ENCODE data around the gene MAP3K7CL. TPM values are rescaled to one million over a fixed set of nuclear protein-coding genes. Genes with fewer than 3 reads are reported as not detected.

The MAP3K7CL gene
- total RNA-seq, 1 donor from 2014 or later, result 9.6 TPM

DNA sequence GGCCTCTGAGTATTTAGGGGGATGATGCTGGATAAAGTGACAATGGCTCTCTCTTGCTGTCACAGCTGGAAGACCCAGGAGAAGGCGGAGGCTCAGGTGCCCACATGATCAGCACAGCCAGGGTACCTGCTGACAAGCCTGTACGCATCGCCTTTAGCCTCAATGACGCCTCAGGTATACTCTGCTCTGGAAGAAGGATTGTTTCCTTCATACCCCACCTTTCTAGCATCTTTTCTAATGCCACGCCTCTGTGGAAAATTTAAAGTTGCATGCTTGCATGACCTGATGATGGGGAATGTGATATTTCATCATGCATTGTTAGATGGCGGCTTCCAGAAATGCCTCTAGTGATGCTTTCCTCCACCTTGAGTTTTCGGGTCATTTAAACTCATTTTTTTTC lies 2.8 kb downstream of the MAP3K7CL start:
- DNase-seq (ENCODE audit: low read depth), result no peak

DNA sequence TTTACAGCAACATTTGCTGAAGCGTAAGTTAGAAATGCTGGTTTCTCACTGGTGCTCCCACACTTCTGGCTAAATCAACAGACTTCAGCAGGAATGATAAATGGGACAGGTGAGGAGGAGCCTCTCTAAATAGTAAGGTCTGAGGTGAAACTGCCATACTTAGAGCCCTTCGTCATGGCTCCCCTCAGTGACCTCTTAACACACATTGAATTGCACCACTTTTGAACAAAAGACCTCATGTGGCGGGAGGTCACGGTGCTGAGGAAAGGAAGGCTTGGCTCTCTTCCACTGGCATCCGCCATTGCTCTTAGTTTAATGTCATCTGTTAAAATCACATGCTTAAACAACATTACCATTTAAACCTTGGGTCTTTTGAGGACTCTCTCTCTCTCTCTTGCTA lies 3.4 kb downstream of the MAP3K7CL start:
- DNase-seq (ENCODE audit: low read depth), result peak; percentile 58

DNA sequence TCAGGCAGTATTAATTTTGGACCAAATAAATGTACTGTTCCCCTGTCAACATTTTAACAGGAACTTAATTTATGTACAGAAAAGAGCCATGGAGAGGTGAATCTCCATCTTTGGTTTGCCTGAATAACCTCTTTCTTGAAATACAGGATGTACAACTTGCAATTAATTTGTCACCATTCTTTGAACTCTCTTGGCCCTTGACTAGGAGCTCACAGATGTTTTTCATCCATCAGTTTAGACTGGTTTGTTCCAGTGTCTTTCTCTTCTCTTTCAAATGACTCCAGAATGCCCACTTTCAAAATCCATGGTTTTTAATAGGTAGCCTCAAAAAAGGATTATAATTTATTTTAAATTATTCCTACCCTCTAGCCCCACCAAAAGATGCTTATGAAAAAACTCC lies 5.0 kb downstream of the MAP3K7CL start:
- DNase-seq (ENCODE audit: low read depth), result no peak

DNA sequence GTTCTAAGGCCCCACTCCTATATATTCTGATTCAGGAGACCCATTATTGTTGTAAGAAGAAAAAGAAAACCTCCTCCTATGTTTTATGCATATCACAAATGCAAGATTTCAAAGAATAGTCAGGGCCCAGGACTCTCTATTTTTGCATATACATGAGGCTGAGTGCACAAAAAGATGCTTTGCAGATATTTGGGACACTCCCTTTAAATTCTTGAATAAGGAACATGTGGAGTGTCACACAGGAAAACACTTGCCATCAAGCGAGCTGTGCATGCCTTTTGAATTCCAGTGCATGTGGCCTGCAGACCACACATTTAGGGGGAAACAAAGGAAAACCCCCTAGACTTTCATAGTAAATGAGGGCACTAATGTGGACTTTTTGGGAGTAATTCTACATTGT lies 5.6 kb downstream of the MAP3K7CL start:
- no peak for DNase-seq (ENCODE audit: low read depth)

DNA sequence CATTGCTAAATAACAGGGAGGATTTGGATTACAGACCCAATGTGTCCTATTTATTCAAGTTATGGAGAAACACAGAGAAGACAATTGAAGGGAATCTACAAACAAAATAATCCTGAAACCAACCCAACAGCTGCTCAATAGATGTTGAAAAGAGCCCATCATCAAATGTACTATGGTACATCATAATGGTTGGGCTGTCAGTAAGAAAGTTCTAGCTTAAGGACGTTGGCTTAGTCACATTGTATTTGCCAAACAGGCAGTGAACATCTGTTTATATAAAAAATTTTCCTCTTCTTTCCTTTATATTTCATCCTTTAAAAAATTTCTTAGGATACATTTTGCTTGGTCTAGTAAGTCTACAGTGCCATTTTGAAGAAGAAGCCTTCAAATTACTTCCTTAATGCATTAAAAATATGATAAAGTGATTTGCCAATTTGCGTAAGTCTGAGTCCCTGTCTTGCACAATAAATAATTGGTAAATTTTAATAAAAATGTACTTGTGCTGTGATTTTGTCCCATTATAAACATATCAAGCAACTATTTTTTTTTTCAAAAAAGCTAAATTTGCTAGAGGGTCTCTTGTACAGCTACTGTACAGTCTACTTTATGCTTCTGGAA lies 14.4 kb downstream of the MAP3K7CL start:
- no peak for DNase-seq (ENCODE audit: low read depth)

DNA sequence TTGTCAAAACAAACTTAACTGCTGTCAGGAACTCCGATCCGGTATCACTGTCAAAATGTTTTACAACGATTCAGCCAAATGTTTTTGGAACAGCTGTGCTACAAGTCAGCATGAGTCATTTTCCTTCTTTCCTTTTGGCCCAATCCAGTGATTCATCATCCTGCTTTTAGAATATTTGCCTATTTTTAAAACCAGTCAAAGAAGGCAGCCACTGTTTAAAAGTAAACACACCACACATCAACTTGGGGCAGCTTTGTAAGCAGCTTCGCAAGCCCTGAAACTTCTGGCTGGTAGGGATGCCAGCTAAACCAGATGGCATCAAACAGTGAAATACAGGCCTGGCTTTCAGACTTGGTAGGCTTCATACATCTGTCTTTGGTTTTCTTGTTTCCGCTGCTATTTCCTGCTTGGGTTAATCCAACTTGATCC lies 14.9 kb downstream of the MAP3K7CL start:
- DNase-seq (ENCODE audit: low read depth), result peak; percentile 94

DNA sequence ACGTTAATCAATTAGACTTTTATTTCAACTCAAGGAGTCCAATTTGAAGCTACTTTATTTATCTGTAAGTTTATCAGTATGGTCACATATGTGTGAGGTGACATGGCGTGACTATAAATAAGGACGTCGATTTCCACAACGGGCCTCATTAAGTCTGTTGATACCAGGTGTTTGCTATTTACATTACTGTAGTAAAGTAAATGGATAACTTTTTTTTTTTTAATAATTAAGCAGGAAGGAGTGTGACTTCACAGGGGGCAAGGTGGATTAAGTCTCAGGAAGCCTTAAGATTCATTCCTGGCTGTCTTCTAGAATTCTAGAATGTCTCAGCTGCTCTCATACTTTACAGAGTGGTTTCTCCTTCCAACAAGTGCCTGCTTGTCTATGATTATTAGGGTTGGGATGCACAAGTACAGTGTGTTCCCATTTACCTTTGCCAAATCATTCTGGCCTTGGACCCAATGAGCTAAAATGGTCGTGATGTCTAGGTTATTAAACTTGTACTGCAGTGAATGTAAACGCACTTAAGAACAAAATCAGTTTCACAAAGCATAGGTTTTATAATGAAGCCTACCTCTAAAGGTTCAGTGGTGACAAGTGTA lies 15.5 kb downstream of the MAP3K7CL start:
- DNase-seq (ENCODE audit: low read depth), result peak; percentile 50

DNA sequence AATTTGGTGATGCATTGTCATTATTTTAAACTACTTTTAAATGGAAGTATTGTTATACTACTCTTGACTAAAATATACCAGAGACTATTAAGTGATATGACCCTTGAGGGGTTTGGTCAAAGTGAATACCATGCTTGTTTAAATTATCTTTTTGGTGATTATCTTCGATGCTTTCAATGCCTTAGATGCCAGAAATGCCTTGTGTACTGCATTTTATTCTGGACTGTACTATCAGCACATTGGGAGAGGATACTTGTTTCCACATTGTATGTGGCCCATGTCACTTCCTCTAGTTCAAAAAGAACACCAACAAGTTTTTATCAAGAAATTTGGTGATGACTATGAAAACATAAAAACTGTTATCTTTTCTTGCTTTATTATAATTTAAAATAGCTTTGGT lies 16.3 kb downstream of the MAP3K7CL start:
- no peak for DNase-seq (ENCODE audit: low read depth)

DNA sequence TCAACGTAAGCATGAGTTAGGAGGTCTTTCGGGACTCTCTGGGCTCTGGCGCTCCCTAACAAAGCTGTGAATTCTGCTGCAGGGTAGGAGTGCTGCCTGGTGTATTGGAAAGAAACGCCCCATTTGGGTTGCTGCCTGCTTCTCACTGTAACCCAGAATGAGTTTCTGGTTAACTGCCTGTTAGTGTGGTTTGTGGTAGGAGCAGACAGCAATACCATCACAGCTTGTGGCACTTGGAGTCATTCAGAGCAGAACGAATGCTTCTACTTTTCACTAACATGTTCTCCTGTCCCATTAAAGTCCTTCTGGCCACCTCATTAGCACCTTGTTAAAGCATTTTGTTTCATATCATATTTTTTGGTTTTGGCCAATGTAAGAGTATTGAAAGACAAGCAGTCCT lies 18.1 kb downstream of the MAP3K7CL start:
- peak; percentile 75 for DNase-seq (ENCODE audit: low read depth)

DNA sequence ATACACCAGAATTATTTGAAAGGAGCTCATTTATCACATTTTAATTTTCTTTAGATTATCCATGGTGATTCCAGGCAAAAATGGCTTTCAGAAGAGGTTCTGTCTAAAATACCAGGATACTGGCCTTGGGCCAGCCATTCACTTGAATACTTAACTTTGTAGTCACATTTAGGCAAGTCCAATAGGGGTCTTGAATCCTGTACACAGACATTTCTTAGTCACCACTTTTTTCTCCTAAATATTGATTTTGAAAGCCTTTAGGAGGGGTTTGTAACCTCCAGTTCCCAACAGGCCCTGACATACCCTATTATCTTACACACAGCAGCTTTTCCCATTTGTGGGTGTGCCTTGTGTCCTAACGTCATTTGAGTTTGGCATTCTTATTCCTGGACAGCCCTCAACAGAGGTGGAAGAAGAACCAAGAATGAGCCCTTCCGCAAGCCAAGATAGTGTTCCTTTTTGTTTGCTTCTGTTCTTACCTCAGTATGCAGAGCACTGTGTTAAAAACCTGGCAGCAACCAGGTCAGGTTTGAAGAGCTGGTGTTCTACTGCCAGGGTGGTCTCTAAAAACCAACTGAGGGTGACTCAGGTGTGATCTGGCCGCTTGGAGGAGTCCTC lies 19.5 kb downstream of the MAP3K7CL start:
- DNase-seq (ENCODE audit: low read depth), result no peak

DNA sequence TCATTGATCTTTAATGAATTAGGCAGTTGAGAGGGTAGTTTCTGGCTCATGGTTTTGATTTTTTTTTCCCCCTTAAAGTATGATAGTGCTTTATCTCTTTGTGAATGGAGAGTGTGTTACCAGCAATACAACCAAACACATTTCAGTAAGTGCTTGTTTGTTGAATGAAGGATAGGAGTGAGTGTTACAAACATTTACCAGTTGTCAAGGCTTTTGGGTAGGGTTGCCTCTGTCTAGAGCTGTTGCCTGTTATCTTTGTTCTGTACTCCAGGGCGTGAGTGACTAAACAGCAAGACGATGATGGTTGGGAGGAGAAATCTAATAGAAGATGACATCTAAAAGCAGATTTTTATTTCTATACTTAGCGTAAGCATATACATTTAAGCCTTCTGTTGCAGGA lies 21.5 kb downstream of the MAP3K7CL start:
- no peak for DNase-seq (ENCODE audit: low read depth)

DNA sequence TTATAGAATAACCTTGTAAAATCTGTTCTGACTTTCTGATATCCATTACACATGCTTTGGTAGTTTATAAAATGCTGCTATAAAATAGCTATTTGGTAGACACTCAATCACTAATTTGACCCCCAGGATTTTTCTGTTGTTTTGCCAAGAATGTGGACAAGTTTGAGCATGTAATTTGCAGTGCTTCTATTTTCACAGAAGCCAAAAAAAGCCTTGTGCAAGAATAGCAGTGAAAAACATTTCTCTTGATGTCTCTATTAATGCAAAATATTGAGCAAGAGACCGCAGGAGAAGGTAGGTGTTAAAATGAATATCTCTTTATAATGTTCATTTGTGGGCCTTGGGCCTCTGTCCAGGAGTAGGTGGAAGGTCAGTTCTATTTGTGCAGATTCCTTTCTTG lies 22.5 kb downstream of the MAP3K7CL start:
- DNase-seq (ENCODE audit: low read depth), result no peak

DNA sequence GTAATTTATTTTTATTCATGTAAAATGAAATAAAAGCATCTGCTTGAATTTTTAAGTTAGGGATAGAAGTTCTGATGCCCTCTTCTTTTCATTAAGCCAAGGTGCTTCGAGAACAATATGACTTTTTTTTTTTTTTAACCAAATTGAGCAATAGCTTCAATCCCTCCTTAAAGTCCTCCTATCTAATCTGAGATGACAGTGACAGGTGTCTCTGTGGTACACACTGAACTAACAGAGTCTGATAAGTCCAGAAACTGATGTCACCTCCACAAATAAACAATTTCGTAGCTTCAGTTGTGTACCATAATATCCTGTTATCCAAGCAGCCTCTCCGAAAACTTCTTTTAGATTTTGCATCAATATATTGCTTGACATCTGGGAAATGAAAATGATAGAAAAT lies 23.8 kb downstream of the MAP3K7CL start:
- no peak for DNase-seq (ENCODE audit: low read depth)

DNA sequence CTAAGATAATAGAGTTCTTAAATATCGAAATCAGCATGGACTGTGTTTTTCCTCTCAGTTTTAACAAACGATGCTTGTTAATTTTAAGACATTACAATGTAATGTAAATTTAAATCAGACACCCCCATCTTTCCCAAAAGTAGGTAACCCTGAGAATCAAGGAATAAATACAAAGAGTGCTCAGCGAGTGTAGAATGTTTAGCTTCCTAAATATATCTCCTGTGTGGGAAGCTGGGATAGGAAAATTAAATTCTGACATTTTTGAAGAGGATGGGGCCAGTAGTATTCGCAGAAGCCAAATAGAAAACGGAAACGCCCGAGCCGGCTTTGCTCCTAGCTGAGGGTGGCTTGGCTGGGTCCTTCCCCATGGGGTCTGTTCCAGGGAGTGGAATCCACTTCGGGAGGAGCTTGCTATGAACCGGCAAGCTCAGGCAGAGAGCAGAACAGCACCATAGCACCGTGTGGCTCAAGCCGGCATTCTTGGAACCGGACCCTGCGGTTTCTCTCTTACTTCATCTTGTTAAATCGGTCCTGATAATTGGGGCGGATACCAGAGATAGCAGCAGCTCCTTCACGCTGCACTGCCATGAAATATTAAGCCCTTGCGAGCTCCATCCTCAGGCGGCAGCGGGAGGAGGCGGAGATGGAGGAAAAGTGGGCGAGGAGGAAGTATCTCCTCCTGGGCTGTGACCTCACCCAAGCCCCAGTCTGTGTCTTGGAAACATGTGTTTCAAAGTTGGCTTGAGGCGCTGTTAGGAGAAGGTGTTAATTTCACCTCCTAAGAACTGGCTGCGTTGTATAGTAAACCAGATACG lies 24.9 kb downstream of the MAP3K7CL start:
- DNase-seq (ENCODE audit: low read depth), result peak; percentile 44

DNA sequence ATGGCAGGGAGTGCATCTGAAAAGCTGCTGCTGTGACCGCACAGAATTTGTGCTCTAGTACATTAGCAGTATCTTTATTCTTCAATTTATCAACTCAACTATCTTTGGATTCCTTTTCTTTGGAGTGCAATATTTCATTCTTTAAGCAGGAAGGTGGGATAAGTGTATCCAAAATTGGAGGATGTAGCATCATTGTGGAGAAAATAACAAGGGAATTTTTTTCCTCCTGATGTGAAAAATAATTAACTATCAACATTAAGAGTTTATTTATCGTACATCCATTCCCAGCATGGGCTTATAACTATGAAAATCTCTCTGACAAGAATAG lies 25.5 kb downstream of the MAP3K7CL start:
- DNase-seq (ENCODE audit: low read depth), result no peak

DNA sequence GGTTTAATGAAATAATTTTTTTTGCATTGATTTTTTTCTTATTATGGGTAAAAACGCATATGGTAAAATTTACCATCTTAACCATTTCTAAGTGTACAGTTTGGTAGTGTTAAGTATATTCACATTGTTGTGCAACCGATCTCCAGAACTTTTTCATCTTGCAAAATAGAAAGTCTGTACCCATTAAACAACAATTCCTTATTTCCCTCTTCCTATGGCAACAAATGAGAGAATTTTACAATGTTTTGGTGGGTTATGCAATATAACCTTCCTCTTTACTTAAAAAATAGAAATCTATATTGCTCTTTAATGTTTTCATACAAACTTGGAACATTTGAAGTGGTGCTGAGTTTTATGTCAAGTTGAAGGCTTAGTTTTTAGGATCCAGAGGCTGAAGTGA lies 26.6 kb downstream of the MAP3K7CL start:
- DNase-seq (ENCODE audit: low read depth), result no peak

DNA sequence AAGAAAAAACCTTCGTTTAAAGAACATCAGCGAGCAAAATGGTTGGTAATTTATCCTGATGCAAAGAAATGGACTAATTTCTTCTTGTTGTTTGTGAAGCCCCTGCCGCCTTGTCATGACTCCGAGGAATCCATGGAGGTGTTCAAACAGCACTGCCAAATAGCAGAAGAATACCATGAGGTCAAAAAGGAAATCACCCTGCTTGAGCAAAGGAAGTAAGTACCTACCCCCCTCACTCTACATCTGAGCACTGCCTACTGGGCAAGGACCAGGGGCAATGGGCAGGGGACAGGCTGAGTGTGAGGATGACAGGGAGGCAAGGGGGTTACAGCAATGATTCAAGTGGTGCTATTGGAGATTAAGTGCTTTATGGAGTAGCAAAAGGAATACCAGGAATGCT lies 29.4 kb downstream of the MAP3K7CL start:
- no peak for DNase-seq (ENCODE audit: low read depth)

DNA sequence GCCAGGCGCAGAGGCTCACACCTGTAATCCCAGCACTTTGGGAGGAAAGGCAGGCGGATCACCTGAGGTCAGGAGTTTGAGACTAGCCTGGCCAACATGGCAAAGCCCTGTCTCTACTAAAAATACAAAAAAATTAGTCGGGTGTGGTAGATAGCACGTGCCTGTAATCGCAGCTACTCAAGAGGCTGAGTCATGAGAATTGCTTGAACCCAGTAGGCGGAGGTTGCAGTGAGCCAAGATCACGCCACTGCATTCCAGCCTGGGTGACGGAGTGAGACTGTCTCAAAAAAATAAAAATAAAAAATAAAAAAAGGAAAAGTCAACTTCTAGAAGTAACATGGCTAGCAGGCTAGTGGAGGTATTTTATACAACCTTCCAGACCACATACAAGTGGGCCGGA lies 32.4 kb downstream of the MAP3K7CL start:
- peak; percentile 86 for DNase-seq (ENCODE audit: low read depth)

DNA sequence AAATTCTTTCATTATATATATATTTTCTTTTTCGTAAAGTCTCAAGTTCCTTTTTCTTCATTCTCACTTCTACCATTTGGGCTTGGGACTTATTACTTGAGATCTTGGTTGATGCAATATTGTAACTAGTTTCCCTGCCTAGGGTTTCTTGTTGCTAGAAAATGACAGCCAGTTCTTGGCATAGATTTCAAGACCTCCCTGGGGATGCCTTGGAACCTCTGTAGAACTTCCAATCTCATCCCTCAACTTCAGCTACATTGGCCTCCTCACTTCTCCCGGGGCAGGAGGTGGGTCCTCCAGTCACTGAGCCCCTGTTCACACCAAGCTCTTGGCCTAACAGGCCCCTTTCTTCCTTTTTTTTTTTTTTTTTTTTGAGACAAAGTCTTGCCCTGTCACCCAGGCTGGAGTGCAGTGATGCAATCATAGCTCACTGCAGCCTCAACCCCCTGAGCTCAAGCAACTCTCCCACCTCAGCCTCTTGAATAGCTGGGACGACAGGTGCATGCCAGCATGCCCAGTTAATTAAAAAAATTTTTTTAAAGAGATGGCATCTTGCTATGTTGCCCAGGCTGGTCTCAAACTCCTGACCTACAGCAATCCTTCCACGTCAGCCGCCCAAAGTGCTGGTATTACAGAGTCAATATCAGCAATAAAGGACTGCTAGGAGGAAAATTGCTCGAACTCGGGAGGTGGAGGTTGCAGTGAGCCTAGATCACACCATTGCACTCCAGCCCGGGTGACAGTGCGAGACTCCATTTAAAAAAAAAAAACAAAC lies 33.1 kb downstream of the MAP3K7CL start:
- DNase-seq (ENCODE audit: low read depth), result no peak

DNA sequence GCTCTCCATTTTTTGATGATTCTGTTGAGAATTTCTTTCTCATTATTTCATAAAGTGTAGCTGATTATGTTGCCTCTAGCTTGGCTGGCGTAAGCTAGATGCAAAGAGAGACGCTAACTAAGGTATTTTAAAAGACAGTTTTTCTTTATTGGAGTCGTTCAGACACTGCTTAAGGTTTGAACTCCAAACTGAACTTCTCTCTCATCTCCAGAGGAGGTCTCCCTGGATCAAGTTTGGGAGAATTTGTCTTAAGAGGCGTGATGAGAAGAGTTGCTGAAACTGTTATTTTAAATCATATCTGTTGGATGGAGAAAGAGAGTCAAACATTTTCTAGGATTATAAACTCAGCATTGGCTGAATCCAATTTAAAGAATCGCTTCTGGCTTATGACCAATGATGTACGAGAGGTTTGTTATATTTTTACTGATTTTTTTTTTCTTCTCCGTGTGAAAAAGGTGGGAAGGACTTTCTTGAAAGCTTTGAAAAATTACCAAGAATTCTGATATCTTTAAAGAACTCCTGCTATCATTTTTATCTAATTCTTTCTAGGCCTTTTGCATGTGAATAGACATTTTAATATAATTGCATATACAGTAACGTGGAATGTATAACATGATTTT lies 34.0 kb downstream of the MAP3K7CL start:
- DNase-seq (ENCODE audit: low read depth), result peak; percentile 83

DNA sequence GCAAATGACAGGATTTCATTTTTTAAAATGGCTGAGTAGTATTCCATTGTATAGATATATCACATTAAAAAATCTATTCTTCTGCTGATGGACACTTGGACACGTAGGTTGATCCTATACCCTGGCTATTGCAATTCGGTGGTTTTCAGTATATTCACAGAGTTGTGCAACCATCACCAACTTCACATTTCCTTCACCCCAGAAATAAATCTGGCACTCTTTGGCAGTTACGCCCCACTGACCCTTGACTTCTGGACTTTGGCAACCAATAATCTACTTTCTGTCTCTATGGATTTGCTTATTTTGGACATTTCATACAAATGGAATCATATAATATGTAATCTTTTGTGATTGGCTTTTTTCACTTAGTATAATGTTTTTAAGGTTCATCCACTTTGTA lies 35.9 kb downstream of the MAP3K7CL start:
- no peak for DNase-seq (ENCODE audit: low read depth)

DNA sequence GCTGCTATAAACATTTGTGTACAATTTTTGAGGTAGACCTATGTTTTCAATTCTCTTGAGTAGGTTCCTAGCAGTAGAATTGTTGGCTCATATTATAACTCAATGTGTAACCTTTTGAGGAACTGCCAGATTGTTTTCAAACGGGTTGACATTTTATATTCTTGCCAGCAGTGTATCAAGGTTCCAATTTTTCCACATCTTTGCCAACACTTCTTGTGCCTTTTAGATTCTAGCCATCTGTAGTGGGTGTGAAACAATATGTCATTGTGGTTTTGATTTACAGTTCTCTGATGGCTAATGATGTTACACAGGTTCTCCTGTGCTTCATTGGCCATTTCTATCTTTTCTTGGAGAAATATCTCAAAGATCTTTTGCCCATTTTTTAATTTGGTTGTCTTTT lies 36.4 kb downstream of the MAP3K7CL start:
- DNase-seq (ENCODE audit: low read depth), result no peak
